HG02884 (cell line): ENCODE measurements around the gene DGCR8.

ENCODE experiments used
- ATAC-seq: cut with Tn5 transposase; IDR thresholded peaks from one replicate; pipeline ENCODE4 v1.9.1; 2021; ENCODE audit warnings: mild to moderate bottlenecking, moderate library complexity; ENCODE audit not compliant: unreplicated experiment

DGCR8 gene

GRCh38 chr22:20052309-20053259 is 27.5 kb upstream of the DGCR8 start:
- no peak for ATAC-seq

GRCh38 chr22:20053407-20054033 is 26.5 kb upstream of the DGCR8 start:
- ATAC-seq, result no peak

GRCh38 chr22:20054034-20054427 is 26.0 kb upstream of the DGCR8 start:
- no peak for ATAC-seq

GRCh38 chr22:20054485-20054884 is 25.6 kb upstream of the DGCR8 start:
- ATAC-seq, result no peak

GRCh38 chr22:20055144-20055543 is 24.9 kb upstream of the DGCR8 start:
- no peak for ATAC-seq

- ATAC-seq, result no peak
Observed at GRCh38 chr22:20055654-20056053, 24.4 kb upstream of the DGCR8 start.

- no peak for ATAC-seq
Observed at GRCh38 chr22:20056161-20056560, 23.9 kb upstream of the DGCR8 start.

GRCh38 chr22:20056696-20057386 is 23.2 kb upstream of the DGCR8 start:
- ATAC-seq, result no peak

- ATAC-seq, result no peak
Observed at GRCh38 chr22:20057596-20058268, 22.3 kb upstream of the DGCR8 start.

- no peak for ATAC-seq
Observed at GRCh38 chr22:20058989-20059770, 20.9 kb upstream of the DGCR8 start.

GRCh38 chr22:20060700-20061480 is 19.2 kb upstream of the DGCR8 start:
- ATAC-seq, result no peak

GRCh38 chr22:20061481-20061861 is 18.6 kb upstream of the DGCR8 start:
- no peak for ATAC-seq

- ATAC-seq, result no peak
Observed at GRCh38 chr22:20062043-20062765, 17.8 kb upstream of the DGCR8 start.

- no peak for ATAC-seq
Observed at GRCh38 chr22:20062766-20063083, 17.3 kb upstream of the DGCR8 start.

GRCh38 chr22:20063271-20064139 is 16.5 kb upstream of the DGCR8 start:
- no peak for ATAC-seq

GRCh38 chr22:20064140-20064480 is 15.9 kb upstream of the DGCR8 start:
- ATAC-seq, result no peak

- ATAC-seq, result no peak
Observed at GRCh38 chr22:20064545-20065262, 15.3 kb upstream of the DGCR8 start.
